ENCODE data around the gene FAM236B. TPM values are rescaled to one million over a fixed set of nuclear protein-coding genes. Genes with fewer than 3 reads are reported as not detected.
"Not testable (repeated sequence)": the region's sequence is repeated elsewhere in the genome, so short reads cannot be mapped to it uniquely, and the experiment has no call there.

The FAM236B gene
- total RNA-seq = not detected

DNA sequence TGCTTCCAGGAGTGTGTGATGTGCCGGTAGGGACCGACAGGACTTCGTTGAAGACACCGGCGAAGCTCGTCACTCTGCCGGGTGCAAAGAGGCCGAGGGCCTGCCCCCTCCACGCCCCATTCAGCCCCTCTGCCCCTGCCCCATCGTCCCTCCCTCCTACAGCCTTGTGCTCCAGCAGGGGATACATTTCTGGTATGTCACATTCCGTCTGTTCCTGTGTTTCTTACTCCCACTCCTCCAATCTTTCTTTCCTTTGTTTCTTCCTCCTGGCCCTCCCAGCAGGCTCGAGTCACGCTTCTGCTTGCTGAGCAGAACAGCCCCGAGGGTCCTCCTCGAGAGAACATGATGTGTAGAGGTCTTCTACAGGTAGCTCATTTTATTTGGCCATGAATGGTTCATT lies at the start of gene FAM236B:
TSS of gene FAM236B (minus strand) at position 101 of the 400 bp plus-strand sequence. CDS start at position 1, 100 bp downstream.
- H3K9me3 Mint-ChIP-seq (ENCODE audit: low read depth); H3K27me3 Mint-ChIP-seq; H3K27ac Mint-ChIP-seq; DNase-seq; H3K4me3 Mint-ChIP-seq; H3K36me3 Mint-ChIP-seq; H3K4me1 Mint-ChIP-seq; ATAC-seq; CTCF ChIA-PET: not testable (repeated sequence)

- H3K4me3 Mint-ChIP-seq; DNase-seq; H3K4me1 Mint-ChIP-seq; H3K36me3 Mint-ChIP-seq; H3K27me3 Mint-ChIP-seq; H3K27ac Mint-ChIP-seq; ATAC-seq; H3K9me3 Mint-ChIP-seq (ENCODE audit: low read depth); CTCF ChIA-PET: not testable (repeated sequence)
Observed at GRCh38 chrX:72830701-72831100, 48.2 kb upstream of the FAM236B start.

DNA sequence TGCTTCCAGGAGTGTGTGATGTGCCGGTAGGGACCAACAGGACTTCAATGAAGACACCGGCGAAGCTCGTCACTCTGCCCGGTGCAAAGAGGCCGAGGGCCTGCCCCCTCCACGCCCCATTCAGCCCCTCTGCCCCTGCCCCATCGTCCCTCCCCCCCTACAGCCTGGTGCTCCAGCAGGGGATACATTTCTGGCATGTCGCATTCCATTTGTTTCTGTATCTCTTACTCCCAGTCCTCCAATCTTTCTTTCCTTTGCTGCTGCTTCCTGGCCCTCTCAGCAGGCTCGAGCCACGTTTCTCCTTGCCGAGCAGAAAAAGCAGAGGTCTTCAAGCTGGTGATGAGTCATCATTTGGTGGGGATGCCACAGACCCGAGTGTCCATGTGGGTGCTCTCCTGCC lies 25.6 kb upstream of the FAM236B start, which contains the start of gene FAM236D:
TSS of gene FAM236D (minus strand) at position 101 of the 400 bp plus-strand sequence. CDS start at position 1, 100 bp downstream.
- CTCF ChIA-PET; DNase-seq; H3K9me3 Mint-ChIP-seq (ENCODE audit: low read depth); H3K27me3 Mint-ChIP-seq; ATAC-seq; H3K4me1 Mint-ChIP-seq; H3K27ac Mint-ChIP-seq; H3K4me3 Mint-ChIP-seq; H3K36me3 Mint-ChIP-seq: not testable (repeated sequence)

- not testable (repeated sequence) for H3K27ac Mint-ChIP-seq; H3K9me3 Mint-ChIP-seq (ENCODE audit: low read depth); ATAC-seq
Observed at GRCh38 chrX:72790390-72790789, 7.9 kb upstream of the FAM236B start.

DNA sequence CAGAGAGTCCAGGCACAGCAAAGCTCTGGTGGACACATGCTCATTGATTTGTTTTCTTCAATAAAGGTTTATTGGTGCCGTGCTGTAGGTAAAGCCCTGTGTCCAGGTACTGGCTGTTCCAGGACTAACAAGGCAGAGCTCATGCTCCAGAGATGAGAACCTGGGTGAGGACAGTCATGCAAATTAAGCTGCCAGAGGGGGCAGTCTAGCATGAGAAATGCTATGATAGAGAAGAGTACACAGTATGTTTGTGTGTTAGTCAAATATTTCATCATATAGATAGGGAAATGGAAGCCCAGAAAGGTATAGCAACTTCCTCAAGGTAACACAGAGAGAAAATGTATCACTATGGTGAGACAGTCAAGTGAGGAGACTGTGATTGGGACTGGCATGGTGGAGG lies 5.7 kb upstream of the FAM236B start:
- not testable (repeated sequence) for H3K4me3 Mint-ChIP-seq

More at GRCh38 chrX:72790390-72790789, 7.9 kb upstream of the FAM236B start:
- H3K27me3 Mint-ChIP-seq, H3K36me3 Mint-ChIP-seq, CTCF ChIA-PET, DNase-seq, H3K4me1 Mint-ChIP-seq, H3K4me3 Mint-ChIP-seq: not testable (repeated sequence)

DNA sequence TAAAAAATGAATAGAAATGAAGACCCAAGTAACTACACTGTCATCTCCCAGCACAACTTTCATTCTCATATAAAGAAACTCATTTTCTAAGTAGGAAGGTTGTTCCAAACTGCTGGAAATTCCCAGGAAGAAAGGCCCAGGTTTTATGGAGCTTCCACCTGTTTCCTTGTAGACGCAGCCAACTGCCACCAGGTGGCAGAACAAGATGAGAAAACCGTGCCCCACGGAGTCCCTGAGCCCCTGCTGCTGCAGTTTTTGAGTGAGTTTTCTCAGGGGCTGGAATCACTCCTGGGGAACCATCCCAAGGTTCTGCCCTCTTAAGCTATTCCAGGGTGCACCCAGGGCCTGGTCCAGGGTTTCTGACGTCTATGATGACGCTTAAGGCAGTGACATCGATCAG lies 1.5 kb upstream of the FAM236B start:
- H3K9me3 Mint-ChIP-seq (ENCODE audit: low read depth); H3K27me3 Mint-ChIP-seq; H3K4me1 Mint-ChIP-seq; DNase-seq; H3K36me3 Mint-ChIP-seq; ATAC-seq; H3K4me3 Mint-ChIP-seq; H3K27ac Mint-ChIP-seq; CTCF ChIA-PET: not testable (repeated sequence)

More for the DNA sequence above, 5.7 kb upstream of the FAM236B start:
- DNase-seq; ATAC-seq; H3K27me3 Mint-ChIP-seq; CTCF ChIA-PET; H3K9me3 Mint-ChIP-seq (ENCODE audit: low read depth); H3K36me3 Mint-ChIP-seq; H3K4me1 Mint-ChIP-seq; H3K27ac Mint-ChIP-seq: not testable (repeated sequence)

DNA sequence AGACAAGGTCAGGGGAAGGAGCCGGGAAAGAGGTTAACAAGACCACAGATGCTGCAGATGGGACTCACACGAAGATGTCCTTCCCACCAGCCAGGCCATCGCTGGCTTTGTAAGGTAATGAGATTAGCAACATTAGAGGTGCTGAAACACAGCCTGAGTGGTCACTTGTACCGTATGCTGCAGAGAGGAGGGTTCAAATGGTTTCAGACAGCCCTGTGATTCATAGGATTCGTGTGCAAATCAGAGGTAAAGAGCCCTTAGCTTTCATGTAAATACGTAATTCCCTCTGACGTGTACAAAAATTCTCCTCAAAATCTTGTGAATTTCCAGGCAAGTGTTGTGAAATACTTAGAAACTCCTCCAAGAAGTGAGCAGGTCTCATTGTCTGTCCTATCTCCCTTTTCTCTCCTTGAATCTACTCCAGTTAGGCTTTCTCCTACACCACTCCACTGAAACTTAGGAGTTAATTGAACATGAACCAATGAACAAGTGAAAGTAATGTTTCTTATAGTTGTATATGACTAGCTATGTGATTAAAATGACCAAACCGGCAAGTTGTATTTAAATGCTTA lies 991 bp upstream of the FAM236B start:
- CTCF ChIA-PET = not testable (repeated sequence)

DNA sequence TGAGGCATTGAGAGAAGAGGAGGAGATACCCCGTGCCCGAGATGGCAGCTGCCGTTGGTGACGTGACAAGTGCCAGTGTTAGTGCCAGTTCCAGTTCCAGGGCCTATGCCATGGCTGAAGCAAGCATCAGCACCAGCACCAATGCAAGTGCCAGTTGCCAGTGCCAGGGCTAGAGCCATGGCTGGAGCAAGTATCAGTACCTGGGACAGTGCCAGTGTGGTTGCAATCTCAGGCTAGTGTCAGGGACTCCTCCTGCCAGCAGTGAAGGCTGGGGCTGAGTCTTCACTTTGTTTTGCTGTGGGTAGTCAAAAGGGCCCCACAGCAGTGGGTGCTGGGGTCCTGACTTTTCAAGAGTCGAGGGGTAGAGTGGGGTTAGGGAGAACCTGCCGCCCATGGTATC lies 4.3 kb downstream of the FAM236B start:
- H3K27me3 Mint-ChIP-seq; H3K4me3 Mint-ChIP-seq; H3K36me3 Mint-ChIP-seq; H3K4me1 Mint-ChIP-seq; H3K27ac Mint-ChIP-seq; CTCF ChIA-PET; DNase-seq; H3K9me3 Mint-ChIP-seq (ENCODE audit: low read depth): not testable (repeated sequence)
- ATAC-seq = peak; percentile 46

More for the DNA sequence above, 991 bp upstream of the FAM236B start:
- not testable (repeated sequence) for H3K27ac Mint-ChIP-seq; ATAC-seq; H3K9me3 Mint-ChIP-seq (ENCODE audit: low read depth); H3K27me3 Mint-ChIP-seq; H3K4me1 Mint-ChIP-seq; DNase-seq; H3K36me3 Mint-ChIP-seq; H3K4me3 Mint-ChIP-seq

GRCh38 chrX:72777467-72777790 lies 5.0 kb downstream of the FAM236B start:
- H3K9me3 Mint-ChIP-seq (ENCODE audit: low read depth); H3K27me3 Mint-ChIP-seq; H3K27ac Mint-ChIP-seq; H3K36me3 Mint-ChIP-seq; DNase-seq; CTCF ChIA-PET; H3K4me1 Mint-ChIP-seq; H3K4me3 Mint-ChIP-seq: not testable (repeated sequence)
- ATAC-seq = peak; percentile 73

- CTCF ChIA-PET; DNase-seq; H3K9me3 Mint-ChIP-seq (ENCODE audit: low read depth); H3K27ac Mint-ChIP-seq; H3K27me3 Mint-ChIP-seq; H3K4me3 Mint-ChIP-seq; H3K4me1 Mint-ChIP-seq; H3K36me3 Mint-ChIP-seq: not testable (repeated sequence)
- peak; percentile 84 for ATAC-seq
Observed at GRCh38 chrX:72776653-72777466, 5.6 kb downstream of the FAM236B start, which contains the start of gene DMRTC1B. Gene DMRTC1B, plus strand, starts transcription at chrX:72776890. Its CDS starts 68,246 bp downstream, at chrX:72845136.

GRCh38 chrX:72760454-72760853 lies 22.0 kb downstream of the FAM236B start:
- H3K9me3 Mint-ChIP-seq (ENCODE audit: low read depth); CTCF ChIA-PET; H3K4me3 Mint-ChIP-seq; H3K27me3 Mint-ChIP-seq; ATAC-seq; H3K4me1 Mint-ChIP-seq; H3K36me3 Mint-ChIP-seq; H3K27ac Mint-ChIP-seq; DNase-seq: not testable (repeated sequence)

DNA sequence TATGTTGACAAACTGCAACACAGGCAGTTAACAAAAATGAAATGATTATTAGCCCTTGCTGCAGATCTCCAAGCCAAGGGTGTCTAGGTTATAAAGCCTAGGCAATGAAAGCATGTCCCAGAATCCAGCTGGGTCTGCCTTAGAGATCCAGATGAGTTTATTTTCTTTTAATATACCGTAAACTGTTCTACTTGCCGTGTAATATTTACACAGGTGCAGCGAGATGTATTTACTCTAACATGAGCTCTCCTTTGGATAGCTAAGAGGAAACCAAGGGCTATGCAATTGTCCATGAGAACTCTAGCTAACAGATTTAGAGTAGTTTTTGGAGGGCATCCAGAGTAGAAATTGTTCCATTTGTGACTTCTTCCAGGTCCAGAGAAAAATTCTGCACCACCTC lies 33.9 kb downstream of the FAM236B start:
- DNase-seq; H3K27ac Mint-ChIP-seq; H3K9me3 Mint-ChIP-seq (ENCODE audit: low read depth); ATAC-seq; CTCF ChIA-PET; H3K4me1 Mint-ChIP-seq; H3K27me3 Mint-ChIP-seq; H3K4me3 Mint-ChIP-seq; H3K36me3 Mint-ChIP-seq: not testable (repeated sequence)

DNA sequence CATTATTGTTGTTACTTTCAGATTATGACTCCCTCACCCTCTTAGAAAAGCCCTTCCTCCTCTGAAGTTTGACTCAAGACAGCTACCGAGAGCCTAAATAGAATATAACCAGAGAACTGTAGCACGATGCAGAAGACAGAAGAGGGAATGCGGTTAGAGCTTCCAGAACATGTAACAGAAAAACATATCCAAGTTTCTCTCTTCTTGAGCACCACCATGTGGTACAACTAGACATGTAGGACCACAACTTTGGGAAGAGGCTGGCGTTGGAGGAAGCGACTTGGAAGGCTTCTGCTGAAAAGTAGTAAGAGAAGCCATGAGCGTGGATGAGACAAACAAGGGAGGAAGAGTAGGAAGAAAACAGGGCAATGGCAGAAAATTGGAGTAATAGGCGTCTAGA lies 36.9 kb downstream of the FAM236B start:
- ATAC-seq; DNase-seq; H3K36me3 Mint-ChIP-seq; H3K4me1 Mint-ChIP-seq; H3K9me3 Mint-ChIP-seq (ENCODE audit: low read depth); H3K4me3 Mint-ChIP-seq; CTCF ChIA-PET; H3K27ac Mint-ChIP-seq; H3K27me3 Mint-ChIP-seq: not testable (repeated sequence)

DNA sequence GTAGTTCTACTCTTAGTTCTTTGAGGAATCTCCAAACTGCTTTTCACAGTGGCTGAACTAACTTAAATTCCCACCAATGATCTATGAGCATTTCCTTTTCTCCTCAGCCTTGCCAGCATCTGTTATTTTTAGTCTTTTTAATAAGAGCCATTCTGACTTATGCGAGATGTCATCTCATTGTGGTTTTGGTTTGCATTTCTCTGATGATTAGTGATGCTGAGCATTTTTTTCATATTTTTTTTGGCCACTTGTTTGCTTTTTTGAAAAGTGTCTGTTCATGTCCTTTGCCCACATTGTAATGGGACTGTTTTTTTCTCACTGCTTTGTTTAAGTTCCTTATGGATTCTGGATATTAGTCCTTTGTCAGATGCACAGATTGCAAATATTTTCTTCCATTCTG lies 46.9 kb downstream of the FAM236B start:
- no peaks in the 10 kb centered on the region for H3K4me1 Mint-ChIP-seq
- no peaks in the 10 kb centered on the region for H3K9me3 Mint-ChIP-seq (ENCODE audit: low read depth)
- no peaks in the 10 kb centered on the region for H3K36me3 Mint-ChIP-seq
- CTCF ChIA-PET = no interaction called here
- H3K4me3 Mint-ChIP-seq = no peak overlapping the region
- H3K27me3 Mint-ChIP-seq = peaks cover 29% of the 10 kb centered on the region
- DNase-seq = no peak
- ATAC-seq = no peak
- H3K27ac Mint-ChIP-seq = no peak overlapping the region
